ENCODE measurements around the gene FUBP3. TPM values are rescaled to one million over a fixed set of nuclear protein-coding genes. Genes with fewer than 3 reads are reported as not detected.
"Not testable (repeated sequence)": the region's sequence is repeated elsewhere in the genome, so short reads cannot be mapped to it uniquely, and the experiment has no call there.

Gene FUBP3
- total and polyA plus RNA-seq, 8 donors, result 5.8 to 59.3 (median 20.7) TPM

DNA sequence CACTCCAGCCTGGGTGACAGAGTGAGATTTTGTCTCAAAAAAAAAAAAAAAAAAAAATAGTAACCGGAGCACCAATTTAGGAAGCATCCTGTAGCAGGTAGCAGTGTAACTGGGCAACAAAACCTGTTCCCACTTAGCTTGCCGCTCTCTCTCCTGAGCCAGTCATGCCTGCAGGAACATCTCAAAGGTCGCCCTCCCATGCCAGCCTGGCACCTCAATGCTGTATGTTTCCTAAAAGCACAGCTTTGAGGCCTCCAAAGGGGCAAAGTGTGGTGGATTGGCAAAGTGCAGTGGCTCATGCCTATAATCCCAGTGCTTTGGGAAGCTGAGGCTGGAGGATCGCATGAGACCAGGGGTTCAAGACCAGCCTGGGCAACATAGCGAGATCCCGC, 22.3 kb upstream of the FUBP3 start:
- 85 to 97% (median 92%) methylated on average over 6 of the region's 6 CpGs for WGBS, 5 donors
- Histone ChIP-seq H3K9me3 (no peaks in the 10 kb centered on the region), H3K27me3 (peaks cover 0 to 37% (median 10%) of the 10 kb centered on the region in 3 donors), H3K4me1 (no peaks in the 10 kb centered on the region), H3K27ac (no peak overlapping the region), H3K4me3 (no peak overlapping the region), H3K36me3 (no peaks in the 10 kb centered on the region)
- TF ChIP-seq, protein P1, sequence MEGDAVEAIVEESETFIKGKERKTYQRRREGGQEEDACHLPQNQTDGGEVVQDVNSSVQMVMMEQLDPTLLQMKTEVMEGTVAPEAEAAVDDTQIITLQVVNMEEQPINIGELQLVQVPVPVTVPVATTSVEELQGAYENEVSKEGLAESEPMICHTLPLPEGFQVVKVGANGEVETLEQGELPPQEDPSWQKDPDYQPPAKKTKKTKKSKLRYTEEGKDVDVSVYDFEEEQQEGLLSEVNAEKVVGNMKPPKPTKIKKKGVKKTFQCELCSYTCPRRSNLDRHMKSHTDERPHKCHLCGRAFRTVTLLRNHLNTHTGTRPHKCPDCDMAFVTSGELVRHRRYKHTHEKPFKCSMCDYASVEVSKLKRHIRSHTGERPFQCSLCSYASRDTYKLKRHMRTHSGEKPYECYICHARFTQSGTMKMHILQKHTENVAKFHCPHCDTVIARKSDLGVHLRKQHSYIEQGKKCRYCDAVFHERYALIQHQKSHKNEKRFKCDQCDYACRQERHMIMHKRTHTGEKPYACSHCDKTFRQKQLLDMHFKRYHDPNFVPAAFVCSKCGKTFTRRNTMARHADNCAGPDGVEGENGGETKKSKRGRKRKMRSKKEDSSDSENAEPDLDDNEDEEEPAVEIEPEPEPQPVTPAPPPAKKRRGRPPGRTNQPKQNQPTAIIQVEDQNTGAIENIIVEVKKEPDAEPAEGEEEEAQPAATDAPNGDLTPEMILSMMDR (IDR thresholded peaks at IDR 0.05), result no peak
- TF ChIP-seq EP300 (IDR thresholded peaks at IDR 0.05) (no peak), POLR2A (IDR thresholded peaks at IDR 0.05) (no peak), POLR2AphosphoS5 (IDR thresholded peaks at IDR 0.05) (no peak)
- no peak for DNase-seq
- intact Hi-C loops (cut with DNase I; ENCODE audit: low total_unique reads), result no loop called here

DNA sequence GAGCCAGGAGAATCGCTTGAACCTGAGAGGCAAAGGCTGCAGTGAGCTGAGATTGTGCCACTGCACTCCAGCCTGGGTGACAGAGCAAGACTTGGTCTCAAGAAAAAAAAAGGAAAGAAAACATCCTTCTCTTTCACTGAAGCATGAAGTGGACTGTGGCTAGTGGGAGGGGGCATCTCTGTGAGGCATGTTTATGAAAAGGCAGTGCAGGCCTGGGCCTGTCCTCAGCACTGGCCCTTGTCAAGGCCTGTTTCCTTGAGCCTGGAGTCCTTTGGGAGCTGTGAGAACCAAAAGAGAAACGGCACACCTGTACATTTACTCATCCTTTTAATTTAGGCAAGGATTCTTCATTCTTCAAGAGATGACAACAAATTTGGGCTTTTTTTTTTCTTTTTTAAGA, 18.3 kb upstream of the FUBP3 start:
- 81 to 89% (median 86%) methylated on average over 2 of the region's 2 CpGs for WGBS, 5 donors
- Histone ChIP-seq H3K27ac (no peak overlapping the region), H3K36me3 (no peaks in the 10 kb centered on the region), H3K9me3 (no peaks in the 10 kb centered on the region), H3K27me3 (peaks cover 0 to 23% (median 0%) of the 10 kb centered on the region in 3 donors), H3K4me1 (no peaks in the 10 kb centered on the region), H3K4me3 (no peak overlapping the region)
- TF ChIP-seq, protein P1 (IDR thresholded peaks at IDR 0.05), result no peak
- TF ChIP-seq POLR2AphosphoS5 (IDR thresholded peaks at IDR 0.05) (no peak), POLR2A (IDR thresholded peaks at IDR 0.05) (no peak), EP300 (IDR thresholded peaks at IDR 0.05) (no peak)
- intact Hi-C loops (cut with DNase I; ENCODE audit: low total_unique reads), result no loop called here
- DNase-seq, result no peak

DNA sequence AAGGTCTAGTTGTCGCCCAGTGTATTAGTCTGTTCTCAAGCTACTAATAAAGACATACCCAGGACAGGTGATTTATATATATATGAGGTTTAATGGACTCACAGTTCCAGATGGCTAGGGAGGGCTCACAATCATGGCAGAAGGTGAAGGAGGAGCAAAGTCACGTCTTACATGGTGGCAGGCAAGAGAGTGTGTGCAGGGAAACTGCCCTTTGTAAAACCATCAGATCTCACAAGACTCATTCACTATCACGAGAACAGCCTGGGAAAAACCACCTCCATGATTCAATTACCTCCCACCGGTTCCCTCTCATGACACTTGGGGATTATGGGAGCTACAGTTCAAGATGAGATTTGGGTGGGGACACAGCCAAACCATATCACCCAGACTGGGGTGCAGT, 16.9 kb upstream of the FUBP3 start:
- H3K27ac ChIP-seq; intact Hi-C loops (cut with DNase I; ENCODE audit: low total_unique reads); H3K9me3 ChIP-seq; H3K4me1 ChIP-seq; DNase-seq; H3K4me3 ChIP-seq; H3K36me3 ChIP-seq: not testable (repeated sequence)
- WGBS, 5 donors, result 79 to 91% (median 85%) methylated on average over 4 of the region's 4 CpGs
- H3K27me3 ChIP-seq, result peaks cover 0 to 16% (median 0%) of the 10 kb centered on the region in 3 donors

DNA sequence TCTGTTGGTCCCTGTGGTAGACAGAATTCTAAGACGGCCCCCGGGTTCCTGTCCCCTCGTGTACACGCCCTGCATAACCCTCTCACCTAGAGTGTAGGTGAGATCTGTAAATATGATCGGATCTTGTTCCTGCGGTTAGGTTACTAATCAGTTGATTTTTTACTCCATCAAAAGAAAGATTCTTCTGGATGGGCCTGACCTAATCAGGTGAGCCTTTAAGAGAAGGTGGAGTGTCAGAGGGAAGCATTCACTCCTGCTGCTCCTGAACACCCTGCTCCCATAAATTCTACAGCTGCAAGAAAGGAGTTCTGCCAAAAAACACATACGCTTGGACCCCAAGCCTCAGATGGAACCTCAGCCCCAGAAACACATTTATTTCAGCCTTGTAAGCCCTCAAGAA, 15.6 kb upstream of the FUBP3 start:
- no peak overlapping the region for H3K27ac ChIP-seq
- H3K36me3 ChIP-seq, result no peaks in the 10 kb centered on the region
- TF ChIP-seq, protein P1 (IDR thresholded peaks at IDR 0.05), result no peak
- TF ChIP-seq POLR2AphosphoS5 (IDR thresholded peaks at IDR 0.05) (no peak), POLR2A (IDR thresholded peaks at IDR 0.05) (no peak), EP300 (IDR thresholded peaks at IDR 0.05) (no peak)
- H3K4me1 ChIP-seq, result no peaks in the 10 kb centered on the region
- peaks cover 0 to 8% (median 0%) of the 10 kb centered on the region in 3 donors for H3K27me3 ChIP-seq
- intact Hi-C loops (cut with DNase I; ENCODE audit: low total_unique reads), result no loop called here
- no peak overlapping the region for H3K4me3 ChIP-seq
- no peak for DNase-seq
- H3K9me3 ChIP-seq, result no peaks in the 10 kb centered on the region
- WGBS, 5 donors, result 85 to 94% (median 90%) methylated on average over 7 of the region's 7 CpGs

DNA sequence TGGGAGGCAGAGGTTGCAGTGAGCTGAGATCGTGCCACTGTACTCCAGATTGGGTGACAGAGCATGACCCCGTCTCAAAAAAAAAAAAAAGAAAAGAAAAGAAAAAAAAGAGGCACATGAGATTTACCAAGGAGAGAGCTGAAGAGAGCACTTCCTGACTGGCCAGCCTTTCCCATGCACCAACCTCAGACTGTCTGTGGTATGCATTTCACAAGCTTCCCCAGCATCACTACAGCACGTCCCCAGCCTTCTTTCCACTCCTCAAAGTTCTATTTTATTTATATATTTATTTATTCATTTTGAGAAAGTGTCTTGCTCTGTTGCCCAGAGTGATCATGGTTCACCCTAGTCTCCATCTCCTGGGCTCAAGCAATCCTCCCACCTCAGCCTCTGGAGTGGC, 13.6 kb upstream of the FUBP3 start:
- DNase-seq, result no peak
- Histone ChIP-seq H3K4me1 (no peaks in the 10 kb centered on the region), H3K27me3 (peaks cover 0 to 8% (median 0%) of the 10 kb centered on the region in 3 donors), H3K9me3 (no peaks in the 10 kb centered on the region), H3K4me3 (no peak overlapping the region), H3K36me3 (no peaks in the 10 kb centered on the region), H3K27ac (no peak overlapping the region)
- TF ChIP-seq, protein P1 (IDR thresholded peaks at IDR 0.05), result no peak
- no peak for TF ChIP-seq POLR2A (IDR thresholded peaks at IDR 0.05)
- intact Hi-C loops (cut with DNase I; ENCODE audit: low total_unique reads), result no loop called here
- WGBS, 5 donors, result 66 to 86% (median 83%) methylated on average over 3 of the region's 3 CpGs

Data from stomach (tissue), 9 donors.